MCF 10A (cell line): Measurements from ENCODE around the gene ADGRE1. TPM values are rescaled to one million over a fixed set of nuclear protein-coding genes. Genes with fewer than 3 reads are reported as not detected.

Source experiments
- BruUV-seq: library from RNA; stranded (reverse); fragments of 400-500 nt; replicated peaks from 2 replicates; lab custom pipeline; 2021; lab: Mats Ljungman, UMichigan
- CTCF ChIA-PET: fragments of 300-600 bp; sonication (Branson Sonifier 250); formaldehyde crosslinking; extraction: SDS; loops from one replicate; lab custom pipeline; 2021; ENCODE audit warnings: antibody characterized with exemption, inconsistent platforms; lab: Yijun Ruan, JAX
- POLR2A ChIA-PET: fragments of 300-600, 350-650 bp; sonication (Branson Sonifier 250); formaldehyde crosslinking; extraction: SDS; loops from one replicate; lab custom pipeline; 2020; ENCODE audit warnings: antibody characterized with exemption, inconsistent platforms; lab: Yijun Ruan, JAX
- DNase-seq: peaks from one replicate; pipeline ENCODE4 v3.0.0-alpha.2; 2018; ENCODE audit not compliant: unreplicated experiment
- H3K27ac Mint-ChIP-seq: one replicate; pipeline ENCODE4 v1.8.0; 2022; ENCODE audit warnings: mild to moderate bottlenecking, low read depth, mixed read lengths; ENCODE audit not compliant: unreplicated experiment
- H3K27me3 Mint-ChIP-seq: one replicate; pipeline ENCODE4 v1.8.0; 2022; ENCODE audit warnings: mixed read lengths; ENCODE audit not compliant: insufficient read depth, unreplicated experiment
- H3K36me3 Mint-ChIP-seq: one replicate; pipeline ENCODE4 v1.8.0; 2022; ENCODE audit warnings: mild to moderate bottlenecking, moderate library complexity, mixed read lengths; ENCODE audit not compliant: insufficient read depth, unreplicated experiment
- H3K4me1 Mint-ChIP-seq: one replicate; pipeline ENCODE4 v1.8.0; 2022; ENCODE audit warnings: mixed read lengths; ENCODE audit not compliant: insufficient read depth, unreplicated experiment
- H3K4me3 Mint-ChIP-seq: one replicate; pipeline ENCODE4 v1.8.0; 2022; ENCODE audit warnings: mild to moderate bottlenecking, moderate library complexity, mixed read lengths; ENCODE audit not compliant: unreplicated experiment
- H3K9me3 Mint-ChIP-seq: one replicate; pipeline ENCODE4 v1.8.0; 2022; ENCODE audit warnings: mixed read lengths; ENCODE audit not compliant: unreplicated experiment
- intact Hi-C: fragments of 100-400 bp; cut with micrococcal nuclease; formaldehyde crosslinking; loops from 2 replicates; pipeline ENCODE4 v1.14.1; 2022
- total RNA-seq: library from RNA; stranded (reverse); gene quantifications from 2 replicates; pipeline ENCODE4 v1.2.3, GENCODE V29; 2022
- TF ChIP-seq, protein P1 (sequence below): fragments of 200-600 bp; IDR thresholded peaks from one replicate; pipeline ENCODE4 v1.8.0; 2022; ENCODE audit warnings: antibody characterized with exemption, mild to moderate bottlenecking; ENCODE audit not compliant: unreplicated experiment

The ADGRE1 gene
- total RNA-seq, 1 experiment from 2014 or later = not detected

DNA sequence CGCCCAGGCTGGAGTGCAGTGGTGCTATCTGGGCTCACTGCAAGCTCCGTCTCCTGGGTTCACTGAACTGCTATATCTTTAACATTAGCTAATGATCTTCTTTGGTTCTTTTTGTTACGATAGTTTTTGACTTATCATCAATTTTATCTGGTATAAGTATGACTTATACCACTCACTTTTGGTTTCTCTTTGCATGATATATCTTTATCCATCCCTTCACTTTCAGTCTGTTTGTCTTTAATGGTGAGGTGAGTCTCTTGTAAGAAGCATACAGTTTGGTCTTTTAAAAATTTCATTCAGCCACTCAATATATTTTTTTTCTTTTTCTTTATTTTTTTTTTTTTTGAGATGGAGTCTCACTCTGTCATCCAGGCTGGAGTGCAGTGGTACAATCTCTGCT lies 58.4 kb downstream of the ADGRE1 start:
- TF ChIP-seq, protein P1, sequence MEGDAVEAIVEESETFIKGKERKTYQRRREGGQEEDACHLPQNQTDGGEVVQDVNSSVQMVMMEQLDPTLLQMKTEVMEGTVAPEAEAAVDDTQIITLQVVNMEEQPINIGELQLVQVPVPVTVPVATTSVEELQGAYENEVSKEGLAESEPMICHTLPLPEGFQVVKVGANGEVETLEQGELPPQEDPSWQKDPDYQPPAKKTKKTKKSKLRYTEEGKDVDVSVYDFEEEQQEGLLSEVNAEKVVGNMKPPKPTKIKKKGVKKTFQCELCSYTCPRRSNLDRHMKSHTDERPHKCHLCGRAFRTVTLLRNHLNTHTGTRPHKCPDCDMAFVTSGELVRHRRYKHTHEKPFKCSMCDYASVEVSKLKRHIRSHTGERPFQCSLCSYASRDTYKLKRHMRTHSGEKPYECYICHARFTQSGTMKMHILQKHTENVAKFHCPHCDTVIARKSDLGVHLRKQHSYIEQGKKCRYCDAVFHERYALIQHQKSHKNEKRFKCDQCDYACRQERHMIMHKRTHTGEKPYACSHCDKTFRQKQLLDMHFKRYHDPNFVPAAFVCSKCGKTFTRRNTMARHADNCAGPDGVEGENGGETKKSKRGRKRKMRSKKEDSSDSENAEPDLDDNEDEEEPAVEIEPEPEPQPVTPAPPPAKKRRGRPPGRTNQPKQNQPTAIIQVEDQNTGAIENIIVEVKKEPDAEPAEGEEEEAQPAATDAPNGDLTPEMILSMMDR = no peak
- Mint-ChIP-seq H3K9me3 (no peaks in the 10 kb centered on the region), H3K4me3 (no peak overlapping the region), H3K4me1 (peaks cover 6% of the 10 kb centered on the region), H3K27ac (no peak overlapping the region), H3K36me3 (no peaks in the 10 kb centered on the region), H3K27me3 (peaks cover 11% of the 10 kb centered on the region)
- no peak for DNase-seq
- ChIA-PET CTCF (interaction anchor here (0.6 kb wide), 1 partner anchor 1061 kb away, joined by 3 read pairs; no protein-coding TSS in a partner anchor), POLR2A (interaction anchor here (0.6 kb wide), 1 partner anchor 579 kb away, joined by 3 read pairs; no protein-coding TSS in a partner anchor)
- intact Hi-C loops = no loop called here
- no TSS peak for BruUV-seq

DNA sequence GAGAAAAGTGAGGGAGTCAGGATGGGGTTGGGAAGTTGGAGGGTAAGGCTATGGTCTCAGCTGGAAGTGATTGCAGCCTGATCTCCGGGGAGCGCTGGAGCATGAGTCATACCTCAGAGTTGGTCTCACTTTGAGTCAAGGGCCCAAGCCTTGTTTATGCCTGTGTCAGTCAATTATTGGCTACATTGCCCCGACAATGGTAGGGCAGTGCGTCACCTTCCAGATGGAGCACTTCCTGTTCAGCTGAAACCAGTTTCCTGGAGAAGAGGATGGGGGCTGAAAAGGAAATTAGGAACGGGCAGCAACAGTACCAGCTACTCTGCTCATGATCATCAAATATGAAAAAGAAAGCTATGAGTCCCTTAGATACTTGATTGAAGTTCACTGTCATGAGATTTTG lies 60.4 kb downstream of the ADGRE1 start:
- Mint-ChIP-seq H3K4me3 (no peak overlapping the region), H3K27me3 (no peaks in the 10 kb centered on the region), H3K9me3 (no peaks in the 10 kb centered on the region), H3K4me1 (peaks cover 6% of the 10 kb centered on the region), H3K36me3 (no peaks in the 10 kb centered on the region), H3K27ac (no peak overlapping the region)
- peak; percentile 76 for DNase-seq
- ChIA-PET CTCF (no interaction called here), POLR2A (no interaction called here)
- BruUV-seq = no TSS peak
- TF ChIP-seq, protein P1 = no peak
- intact Hi-C loops = no loop called here

DNA sequence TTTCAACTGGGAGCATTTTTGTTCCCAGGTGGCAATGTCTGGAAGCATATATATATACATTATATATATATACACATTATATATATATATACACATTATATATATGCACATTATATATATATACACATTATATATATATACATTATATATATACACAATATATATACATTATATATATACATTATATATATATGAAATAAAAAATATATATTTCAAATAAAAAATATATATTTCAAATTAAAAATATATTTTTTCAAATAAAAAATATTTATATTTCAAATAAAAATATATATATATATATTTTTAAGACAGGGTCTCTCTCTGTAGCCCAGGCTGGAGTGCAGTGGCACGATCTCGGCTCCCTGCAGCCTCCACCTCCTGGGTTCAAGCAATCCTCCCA lies 61.5 kb downstream of the ADGRE1 start:
- BruUV-seq = no TSS peak
- no peaks in the 10 kb centered on the region for H3K9me3 Mint-ChIP-seq
- POLR2A ChIA-PET = interaction anchor here (0.7 kb wide), 1 partner anchor 121 kb away, joined by 3 read pairs; the partner anchor contains the start of gene ZNF557
- H3K36me3 Mint-ChIP-seq = no peaks in the 10 kb centered on the region
- peaks cover 6% of the 10 kb centered on the region for H3K4me1 Mint-ChIP-seq
- H3K27ac Mint-ChIP-seq = no peak overlapping the region
- CTCF ChIA-PET = interaction anchor here (0.6 kb wide), 1 partner anchor 133 kb away, joined by 3 read pairs; no protein-coding TSS in a partner anchor
- no peak for DNase-seq
- intact Hi-C loops = no loop called here
- no peaks in the 10 kb centered on the region for H3K27me3 Mint-ChIP-seq
- TF ChIP-seq, protein P1 = no peak
- H3K4me3 Mint-ChIP-seq = no peak overlapping the region

DNA sequence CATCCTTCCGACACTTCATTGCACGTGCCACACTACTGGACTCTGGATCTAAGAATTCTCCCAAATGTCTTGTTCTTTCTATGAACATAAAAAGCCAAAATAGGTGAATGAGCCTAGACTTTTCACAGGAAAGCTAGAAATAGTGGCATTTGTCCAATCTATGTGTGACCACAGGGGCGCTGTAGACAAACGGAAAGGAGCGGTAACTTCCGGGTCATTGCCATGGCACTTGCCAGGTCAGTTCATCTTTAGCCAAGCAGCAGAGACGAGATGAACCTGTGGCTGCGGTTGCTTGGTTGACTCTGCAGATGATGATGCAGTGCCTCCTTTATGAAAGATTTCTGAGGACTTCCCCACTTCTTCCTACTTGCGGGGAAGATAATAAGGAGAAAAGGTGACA lies 65.6 kb downstream of the ADGRE1 start:
- CTCF ChIA-PET = interaction anchor here (0.6 to 1.1 kb wide), 4 partner anchors 11 to 1102 kb away, joined by 3 to 5 read pairs (median 4); no protein-coding TSS in a partner anchor
- H3K4me3 Mint-ChIP-seq = no peak overlapping the region
- no peak for DNase-seq
- TF ChIP-seq, protein P1 = no peak
- H3K9me3 Mint-ChIP-seq = no peaks in the 10 kb centered on the region
- H3K36me3 Mint-ChIP-seq = no peaks in the 10 kb centered on the region
- BruUV-seq = no TSS peak
- no peak overlapping the region for H3K27ac Mint-ChIP-seq
- H3K4me1 Mint-ChIP-seq = no peaks in the 10 kb centered on the region
- POLR2A ChIA-PET = interaction anchor here (0.9 kb wide), 1 partner anchor 12 kb away, joined by 3 read pairs; no protein-coding TSS in a partner anchor
- intact Hi-C loops = no loop called here
- peaks cover 11% of the 10 kb centered on the region for H3K27me3 Mint-ChIP-seq
